Fibroblast of skin of back (primary cell): ENCODE results near the gene NELL2.

Experiments used
- DNase-seq: peaks from one replicate; pipeline ENCODE4 v3.0.0-alpha.2; 2013

Gene NELL2

DNA sequence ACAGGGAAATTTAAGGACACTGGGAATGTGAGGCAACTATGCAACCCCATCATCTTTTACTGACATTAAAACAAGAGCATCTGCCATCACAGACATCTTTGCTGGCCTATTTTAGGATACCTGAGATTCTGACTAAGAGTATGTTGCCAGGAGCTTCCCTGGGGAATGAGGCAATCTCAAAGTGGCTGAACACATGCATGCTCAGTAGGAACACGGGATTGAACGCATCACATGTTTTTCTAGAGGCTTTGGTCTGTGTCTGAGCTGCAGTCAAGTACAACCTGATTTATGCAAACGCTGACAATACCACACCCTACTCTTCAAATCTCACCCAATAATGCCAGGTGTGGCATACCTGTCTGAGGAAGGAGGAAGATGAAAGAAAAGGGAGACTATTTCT, 416.5 kb downstream of the NELL2 start:
- DNase-seq, result no peak
